ENCODE measurements around the gene PRCC.

GRCh38 chr1:156813298-156813697, 46.0 kb downstream of the PRCC start:
- no peak for TF ChIP-seq CTCF (IDR thresholded peaks at IDR 0.05)
- no peak for TF ChIP-seq POLR2A (IDR thresholded peaks at IDR 0.05)
